ENCODE data around the gene HSPA14.

- TF ChIP-seq CTCF (IDR thresholded peaks at IDR 0.05) (no peak), POLR2A (IDR thresholded peaks at IDR 0.05) (no peak)
These were observed 22.4 kb upstream of the HSPA14 start for GRCh38 chr10:14815681-14816080.
